ENCODE results near the gene FRYL. TPM values are rescaled to one million over a fixed set of nuclear protein-coding genes. Genes with fewer than 3 reads are reported as not detected.
"Not testable (repeated sequence)": the region's sequence is repeated elsewhere in the genome, so short reads cannot be mapped to it uniquely, and the experiment has no call there.

Gene FRYL
- total RNA-seq, 1 donor, result 42.0 TPM

- H4K20me1 ChIP-seq (ENCODE audit: insufficient read depth, low read length), result no peaks in the 10 kb centered on the region
- H3K9me3 ChIP-seq (ENCODE audit: low read depth, low read length), result no peaks in the 10 kb centered on the region
- H3K27me3 ChIP-seq (ENCODE audit: insufficient read depth, low read length), result peaks cover 2% of the 10 kb centered on the region
- DNase-seq (ENCODE audit: insufficient read length, low spot score, missing footprints), result no peak
- H3K27ac ChIP-seq (ENCODE audit: low read depth, low read length), result no peak overlapping the region
- no peaks in the 10 kb centered on the region for H3K36me3 ChIP-seq (ENCODE audit: insufficient read depth, low read length)
- H2AFZ ChIP-seq (ENCODE audit: low read length), result no peak overlapping the region
- H3K4me1 ChIP-seq (ENCODE audit: insufficient read depth, low read length), result no peaks in the 10 kb centered on the region
- no peak overlapping the region for H3K4me2 ChIP-seq (ENCODE audit: insufficient read depth, low read length)
- TF ChIP-seq CTCF (IDR thresholded peaks at IDR 0.05; ENCODE audit: extremely low read depth, low read depth, low read length), result no peak
- no peak overlapping the region for H3K4me3 ChIP-seq (ENCODE audit: insufficient read depth, low read length)
- no peaks in the 10 kb centered on the region for H3K79me2 ChIP-seq (ENCODE audit: insufficient read depth, low read length)
Observed at GRCh38 chr4:48462363-48462762, 317.7 kb downstream of the FRYL start.

GRCh38 chr4:48461000-48461399 lies 319.1 kb downstream of the FRYL start:
- no peaks in the 10 kb centered on the region for H4K20me1 ChIP-seq (ENCODE audit: insufficient read depth, low read length)
- no peaks in the 10 kb centered on the region for H3K4me1 ChIP-seq (ENCODE audit: insufficient read depth, low read length)
- H3K27me3 ChIP-seq (ENCODE audit: insufficient read depth, low read length), result peaks cover 2% of the 10 kb centered on the region
- H3K4me3 ChIP-seq (ENCODE audit: insufficient read depth, low read length), result no peak overlapping the region
- no peaks in the 10 kb centered on the region for H3K36me3 ChIP-seq (ENCODE audit: insufficient read depth, low read length)
- no peak for DNase-seq (ENCODE audit: insufficient read length, low spot score, missing footprints)
- no peak overlapping the region for H3K27ac ChIP-seq (ENCODE audit: low read depth, low read length)
- H2AFZ ChIP-seq (ENCODE audit: low read length), result no peak overlapping the region
- no peak overlapping the region for H3K4me2 ChIP-seq (ENCODE audit: insufficient read depth, low read length)
- H3K9me3 ChIP-seq (ENCODE audit: low read depth, low read length), result no peaks in the 10 kb centered on the region
- no peaks in the 10 kb centered on the region for H3K79me2 ChIP-seq (ENCODE audit: insufficient read depth, low read length)
- TF ChIP-seq CTCF (IDR thresholded peaks at IDR 0.05; ENCODE audit: extremely low read depth, low read depth, low read length), result no peak

GRCh38 chr4:48454591-48454990 lies 325.5 kb downstream of the FRYL start:
- Histone ChIP-seq H3K79me2 (ENCODE audit: insufficient read depth, low read length) (no peaks in the 10 kb centered on the region), H3K36me3 (ENCODE audit: insufficient read depth, low read length) (no peaks in the 10 kb centered on the region), H3K9me3 (ENCODE audit: low read depth, low read length) (no peaks in the 10 kb centered on the region), H2AFZ (ENCODE audit: low read length) (no peak overlapping the region), H3K4me1 (ENCODE audit: insufficient read depth, low read length) (peaks cover 8% of the 10 kb centered on the region), H3K4me3 (ENCODE audit: insufficient read depth, low read length) (no peak overlapping the region), H3K27me3 (ENCODE audit: insufficient read depth, low read length) (no peaks in the 10 kb centered on the region), H4K20me1 (ENCODE audit: insufficient read depth, low read length) (no peaks in the 10 kb centered on the region), H3K4me2 (ENCODE audit: insufficient read depth, low read length) (no peak overlapping the region), H3K27ac (ENCODE audit: low read depth, low read length) (no peak overlapping the region)
- no peak for DNase-seq (ENCODE audit: insufficient read length, low spot score, missing footprints)
- TF ChIP-seq CTCF (IDR thresholded peaks at IDR 0.05; ENCODE audit: extremely low read depth, low read depth, low read length), result no peak

GRCh38 chr4:48451656-48452055 lies 328.4 kb downstream of the FRYL start:
- H4K20me1 ChIP-seq (ENCODE audit: insufficient read depth, low read length); H3K4me1 ChIP-seq (ENCODE audit: insufficient read depth, low read length); H3K27ac ChIP-seq (ENCODE audit: low read depth, low read length); H3K27me3 ChIP-seq (ENCODE audit: insufficient read depth, low read length); H3K4me3 ChIP-seq (ENCODE audit: insufficient read depth, low read length); DNase-seq (ENCODE audit: insufficient read length, low spot score, missing footprints); H2AFZ ChIP-seq (ENCODE audit: low read length); H3K36me3 ChIP-seq (ENCODE audit: insufficient read depth, low read length); H3K4me2 ChIP-seq (ENCODE audit: insufficient read depth, low read length); H3K9me3 ChIP-seq (ENCODE audit: low read depth, low read length); H3K79me2 ChIP-seq (ENCODE audit: insufficient read depth, low read length): not testable (repeated sequence)
